Cardiac muscle cell (in vitro differentiated cells and primary cell): Measurements from ENCODE around the gene KXD1. TPM values are rescaled to one million over a fixed set of nuclear protein-coding genes. Genes with fewer than 3 reads are reported as not detected.
A peak's percentile ranks its signal among the peaks of the same experiment; 100 is the strongest.
"Not testable (repeated sequence)": the region's sequence is repeated elsewhere in the genome, so short reads cannot be mapped to it uniquely, and the experiment has no call there.

Experiments
- DNase-seq, 2 donors: peaks; one replicate each; pipeline versions ENCODE4 v3.0.0 to v3.0.0-alpha.2; 2010 to 2017; ENCODE audit warnings: low read depth in 1 of 2, low spot score in 1 of 2
- H3K27ac ChIP-seq: fragments of 200-600 bp; sonication (generic); 2 replicates; pipeline ENCODE4 v1.5.1; 2016
- H3K27me3 ChIP-seq: fragments of 200-600 bp; sonication (generic); 2 replicates; pipeline ENCODE4 v1.6.0; 2016; ENCODE audit warnings: control low read depth
- H3K36me3 ChIP-seq: fragments of 200-600 bp; sonication (generic); 2 replicates; pipeline ENCODE4 v1.5.1; 2016; ENCODE audit warnings: control low read depth
- H3K4me1 ChIP-seq: fragments of 200-600 bp; sonication (generic); 2 replicates; pipeline ENCODE4 v1.8.1; 2017; ENCODE audit warnings: low read depth, mild to moderate bottlenecking, mixed run types
- H3K4me3 ChIP-seq: fragments of 200-600 bp; sonication (generic); 2 replicates; pipeline ENCODE4 v1.5.1; 2016; ENCODE audit warnings: mild to moderate bottlenecking
- H3K9me3 ChIP-seq: fragments of 200-600 bp; sonication (generic); 2 replicates; pipeline ENCODE4 v1.5.1; 2017; ENCODE audit warnings: low read depth, mild to moderate bottlenecking, control low read depth
- polyA plus RNA-seq: library from polyadenylated mRNA; unstranded; fragments of >200 nt; fragmentation: Nextera tagmentation; extraction: Ambion mirVana; gene quantifications from 2 replicates; pipeline ENCODE4 v1.2.1, GENCODE V29; 2016
- total RNA-seq: library from RNA; depleted of rRNA; stranded (reverse); fragments of >200 nt; gene quantifications from 2 replicates; pipeline ENCODE4 v1.2.3, GENCODE V29; 2016
- TF ChIP-seq, protein P1 (sequence below): IDR thresholded peaks from 2 replicates; pipeline ENCODE4 v1.5.1; 2012; ENCODE audit warnings: low read depth, mild to moderate bottlenecking, low read length

Gene KXD1
- total and polyA plus RNA-seq, 2 experiments from 2014 or later, result 127 to 137 TPM

DNA sequence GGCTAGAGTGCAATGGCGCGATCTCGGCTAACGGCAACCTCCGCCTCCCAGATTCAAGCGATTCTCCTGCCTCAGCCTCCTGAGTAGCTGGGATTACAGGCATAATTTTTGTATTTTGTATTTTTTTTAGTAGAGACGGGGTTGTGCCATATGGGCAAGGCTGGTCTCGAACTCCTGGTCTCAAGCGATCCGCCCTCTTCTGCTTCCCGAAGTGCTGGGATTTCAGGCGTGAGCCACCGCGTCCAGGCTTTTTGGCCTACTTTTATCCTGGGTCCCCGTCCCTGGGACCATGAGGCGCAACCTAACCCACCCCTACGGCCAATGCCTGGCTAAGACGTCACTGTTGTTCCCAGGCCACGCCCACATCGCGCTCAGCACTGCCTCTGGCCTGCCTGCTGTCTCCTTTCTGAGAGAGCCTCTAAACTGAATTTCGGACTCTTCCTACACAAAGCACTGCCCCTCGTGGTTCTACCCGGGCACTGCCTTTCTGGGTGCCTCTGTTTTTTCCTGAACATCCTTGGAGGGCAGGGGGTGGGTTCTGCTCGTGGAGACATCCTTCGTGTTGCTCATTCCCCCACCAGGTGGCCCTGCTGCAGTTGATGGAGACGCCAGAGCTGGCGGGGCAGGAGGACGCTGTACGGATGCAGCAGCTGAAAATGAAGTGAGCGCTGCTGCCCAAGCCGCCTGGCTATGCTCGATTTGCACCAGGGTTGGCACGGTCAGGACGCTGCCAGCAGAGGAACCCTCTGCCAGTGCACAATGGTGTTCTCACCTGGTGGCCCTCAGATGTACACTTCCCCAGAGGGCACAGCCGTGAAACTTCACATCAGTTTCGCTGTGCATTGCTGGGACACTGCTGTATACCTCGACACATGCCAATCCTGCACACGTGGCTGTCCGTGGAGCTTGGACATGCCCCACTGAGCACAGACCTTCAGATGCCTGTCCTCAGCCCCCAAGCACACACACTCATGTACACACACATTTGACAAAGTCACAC, 32.9 kb downstream of the KXD1 start:
- Histone ChIP-seq H3K36me3 (no peaks in the 10 kb centered on the region), H3K4me3 (peak overlapping the region; percentile 76), H3K9me3 (no peaks in the 10 kb centered on the region), H3K27me3 (peaks cover 4% of the 10 kb centered on the region), H3K4me1 (no peaks in the 10 kb centered on the region), H3K27ac (no peak overlapping the region)
- TF ChIP-seq, protein P1, sequence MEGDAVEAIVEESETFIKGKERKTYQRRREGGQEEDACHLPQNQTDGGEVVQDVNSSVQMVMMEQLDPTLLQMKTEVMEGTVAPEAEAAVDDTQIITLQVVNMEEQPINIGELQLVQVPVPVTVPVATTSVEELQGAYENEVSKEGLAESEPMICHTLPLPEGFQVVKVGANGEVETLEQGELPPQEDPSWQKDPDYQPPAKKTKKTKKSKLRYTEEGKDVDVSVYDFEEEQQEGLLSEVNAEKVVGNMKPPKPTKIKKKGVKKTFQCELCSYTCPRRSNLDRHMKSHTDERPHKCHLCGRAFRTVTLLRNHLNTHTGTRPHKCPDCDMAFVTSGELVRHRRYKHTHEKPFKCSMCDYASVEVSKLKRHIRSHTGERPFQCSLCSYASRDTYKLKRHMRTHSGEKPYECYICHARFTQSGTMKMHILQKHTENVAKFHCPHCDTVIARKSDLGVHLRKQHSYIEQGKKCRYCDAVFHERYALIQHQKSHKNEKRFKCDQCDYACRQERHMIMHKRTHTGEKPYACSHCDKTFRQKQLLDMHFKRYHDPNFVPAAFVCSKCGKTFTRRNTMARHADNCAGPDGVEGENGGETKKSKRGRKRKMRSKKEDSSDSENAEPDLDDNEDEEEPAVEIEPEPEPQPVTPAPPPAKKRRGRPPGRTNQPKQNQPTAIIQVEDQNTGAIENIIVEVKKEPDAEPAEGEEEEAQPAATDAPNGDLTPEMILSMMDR, result peak; percentile 39
- DNase-seq, result peak; percentile 70 to 92

DNA sequence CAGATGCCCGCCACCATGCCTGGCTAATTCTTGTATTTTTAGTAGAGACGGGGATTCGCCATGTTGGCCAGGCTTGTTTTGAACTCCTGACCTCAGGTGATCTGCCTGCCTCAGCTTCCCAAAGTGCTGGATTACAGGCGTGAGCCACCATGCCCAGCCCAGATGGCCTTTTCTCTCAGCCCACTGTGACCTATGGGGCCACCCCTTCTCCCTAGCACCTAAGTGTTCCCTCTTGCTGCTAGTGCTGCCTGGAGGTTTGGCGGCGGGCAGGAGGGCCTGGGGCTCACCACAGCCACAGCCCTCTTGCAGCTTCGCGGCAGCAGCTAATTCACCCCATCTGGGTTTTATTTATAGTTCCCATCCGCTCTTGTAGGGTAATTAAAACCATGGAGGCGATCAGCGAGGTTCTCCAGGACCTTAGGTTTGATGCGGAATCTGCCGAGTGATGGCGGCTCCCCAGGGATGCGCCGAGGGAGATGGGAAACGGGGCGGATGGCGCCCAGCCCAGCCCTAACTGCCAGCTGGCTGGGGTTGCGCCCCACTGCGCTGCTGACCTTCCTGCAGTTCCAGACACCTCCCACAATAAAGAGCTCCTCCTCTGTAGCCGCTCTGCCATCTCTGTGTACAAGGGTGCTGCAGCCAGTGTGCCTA, 34.2 kb downstream of the KXD1 start:
- Histone ChIP-seq H3K4me1 (no peaks in the 10 kb centered on the region), H3K4me3 (no peak overlapping the region), H3K36me3 (no peaks in the 10 kb centered on the region), H3K9me3 (no peaks in the 10 kb centered on the region), H3K27me3 (peaks cover 4% of the 10 kb centered on the region), H3K27ac (no peak overlapping the region)
- TF ChIP-seq, protein P1, result no peak
- no peak for DNase-seq

DNA sequence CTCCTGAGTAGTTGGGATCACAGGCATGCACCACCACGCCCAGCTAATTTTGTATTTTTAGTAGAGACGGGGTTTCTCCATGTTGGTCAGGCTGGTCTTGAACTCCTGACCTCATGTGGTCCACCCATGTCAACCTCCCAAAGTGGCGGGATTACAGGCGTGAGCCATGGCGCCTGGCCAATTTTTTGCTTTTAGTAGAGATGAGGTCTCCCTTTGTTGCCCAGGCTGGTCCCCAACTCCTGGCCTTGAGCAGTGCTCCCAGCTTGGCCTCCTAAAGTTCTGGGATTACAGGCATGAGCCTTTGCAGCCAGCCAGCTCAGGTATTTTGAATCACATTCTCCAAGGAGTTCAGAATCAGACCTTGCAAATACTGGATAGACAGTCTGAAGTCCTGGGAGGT, 35.1 kb downstream of the KXD1 start:
- H3K36me3 ChIP-seq, H3K9me3 ChIP-seq, H3K4me3 ChIP-seq, H3K27ac ChIP-seq, H3K27me3 ChIP-seq, DNase-seq, H3K4me1 ChIP-seq: not testable (repeated sequence)

DNA sequence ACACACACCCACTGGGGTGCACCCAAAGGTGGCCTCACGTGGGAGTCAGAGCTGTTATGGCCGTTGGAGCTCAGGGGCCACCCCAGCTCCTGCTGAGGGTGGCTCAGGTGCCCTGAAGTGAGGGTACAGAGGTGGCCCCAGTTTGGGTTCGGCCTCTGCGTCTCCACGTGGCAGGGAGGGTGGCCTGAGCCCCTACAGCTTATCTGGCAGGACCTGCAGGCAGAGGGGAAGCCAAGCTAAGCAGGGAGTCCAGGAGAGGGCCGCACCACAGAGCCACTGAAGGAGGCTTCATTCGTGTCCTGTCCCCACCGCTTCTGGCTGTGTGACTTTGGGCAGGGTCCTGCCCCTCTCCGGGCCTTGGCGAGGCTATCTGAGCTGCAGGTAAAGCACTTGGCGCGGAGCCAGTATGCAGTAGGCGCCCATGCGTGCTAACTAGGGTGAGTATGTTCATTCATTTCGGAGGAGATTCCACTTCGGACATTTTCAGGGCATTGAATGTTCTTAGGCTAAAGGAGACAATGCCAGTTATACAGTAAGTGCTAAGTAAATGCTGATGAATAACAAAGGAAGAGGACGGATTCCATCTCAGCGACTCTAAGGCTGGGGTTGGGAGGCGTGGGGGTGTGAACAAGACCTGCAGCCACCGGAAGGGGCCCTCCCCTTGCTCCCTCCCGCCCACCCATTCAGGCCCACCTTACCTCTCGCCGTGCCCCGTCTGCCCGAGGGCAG, 35.9 kb downstream of the KXD1 start:
- peaks cover 4% of the 10 kb centered on the region for H3K27me3 ChIP-seq
- DNase-seq, result no peak
- H3K4me3 ChIP-seq, result peak overlapping the region; percentile 28
- H3K27ac ChIP-seq, result no peak overlapping the region
- H3K9me3 ChIP-seq, result no peaks in the 10 kb centered on the region
- no peaks in the 10 kb centered on the region for H3K36me3 ChIP-seq
- H3K4me1 ChIP-seq, result no peaks in the 10 kb centered on the region
- TF ChIP-seq, protein P1, result no peak

DNA sequence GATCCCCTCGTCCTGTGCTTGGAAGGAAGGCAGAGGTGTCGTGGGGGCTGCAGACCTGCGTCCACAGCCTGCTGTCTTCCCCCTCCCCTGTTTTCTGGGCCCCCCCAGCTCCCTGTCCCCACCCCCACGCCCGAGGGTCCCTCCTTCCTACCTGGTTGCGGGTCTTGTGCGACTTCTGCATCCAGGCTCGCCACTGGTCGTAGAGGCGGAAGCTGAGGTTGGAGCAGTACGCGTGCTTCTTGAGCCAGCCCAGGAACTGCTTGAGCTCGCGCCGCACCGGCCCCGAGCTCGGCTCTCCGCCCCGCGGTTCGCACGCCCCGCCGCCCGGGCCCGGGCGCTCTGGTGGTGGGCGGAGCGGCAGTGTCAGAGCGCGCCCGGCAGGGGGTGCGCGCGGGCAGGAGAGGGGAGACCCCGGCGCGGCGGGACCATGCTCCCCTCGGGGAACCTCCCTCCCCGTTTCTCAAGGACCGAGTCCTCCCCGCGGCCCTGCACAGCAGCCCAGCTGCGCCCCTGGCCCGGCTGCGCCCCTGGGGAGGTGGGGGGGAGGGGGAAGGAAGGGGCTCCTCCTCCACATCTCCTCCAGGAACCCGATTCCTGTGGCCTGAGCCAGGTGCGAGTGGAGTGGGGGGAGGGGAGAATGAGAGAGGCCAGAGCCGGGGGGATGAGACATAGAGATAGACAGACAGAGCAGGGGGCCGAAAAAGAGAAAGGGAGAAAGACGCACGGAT, 36.6 kb downstream of the KXD1 start:
- DNase-seq, result peak; percentile 90 to 92
- H3K36me3 ChIP-seq, result no peaks in the 10 kb centered on the region
- peaks cover 4% of the 10 kb centered on the region for H3K27me3 ChIP-seq
- no peak overlapping the region for H3K27ac ChIP-seq
- peak overlapping the region; percentile 28 for H3K4me3 ChIP-seq
- TF ChIP-seq, protein P1, result peak; percentile 63
- no peaks in the 10 kb centered on the region for H3K4me1 ChIP-seq
- H3K9me3 ChIP-seq, result no peaks in the 10 kb centered on the region
